ENCODE measurements around the gene KRTAP4-4. TPM values are rescaled to one million over a fixed set of nuclear protein-coding genes. Genes with fewer than 3 reads are reported as not detected.
A peak's percentile ranks its signal among the peaks of the same experiment; 100 is the strongest.
"Not testable (repeated sequence)": the region's sequence is repeated elsewhere in the genome, so short reads cannot be mapped to it uniquely, and the experiment has no call there.

The KRTAP4-4 gene
- total and polyA plus RNA-seq, 5 experiments from 2014 or later: not detected

DNA sequence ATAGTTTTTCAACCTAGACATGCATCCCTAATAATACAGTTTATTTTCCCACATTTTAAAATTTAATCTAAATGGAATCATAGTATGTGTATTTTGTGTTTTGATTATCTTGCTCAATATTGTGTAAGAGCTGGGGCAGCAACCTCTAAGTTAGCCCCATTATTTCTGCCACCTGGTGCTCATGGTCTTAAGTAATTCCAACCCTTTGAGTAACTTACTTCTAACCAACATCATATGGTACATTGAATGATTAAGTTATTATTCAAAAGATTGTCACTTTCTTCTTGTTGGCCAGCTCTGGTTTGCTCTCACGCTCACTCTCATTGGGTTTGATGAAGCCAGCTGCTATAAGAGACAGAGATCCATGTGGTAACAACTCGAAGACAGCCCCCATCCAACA is 11.3 kb upstream of the KRTAP4-4 start:
- no peak overlapping the region for H3K4me3 Mint-ChIP-seq
- peaks cover 6 to 21% (median 13%) of the 10 kb centered on the region in 4 donors for H3K4me1 Mint-ChIP-seq
- POLR2A ChIA-PET: no interaction called here
- ATAC-seq (no peak), DNase-seq (no peak)
- H3K9me3 Mint-ChIP-seq: no peaks in the 10 kb centered on the region
- no peaks in the 10 kb centered on the region for H3K36me3 Mint-ChIP-seq
- no peaks in the 10 kb centered on the region for H3K27me3 Mint-ChIP-seq
- H3K27ac Mint-ChIP-seq: no peak overlapping the region

DNA sequence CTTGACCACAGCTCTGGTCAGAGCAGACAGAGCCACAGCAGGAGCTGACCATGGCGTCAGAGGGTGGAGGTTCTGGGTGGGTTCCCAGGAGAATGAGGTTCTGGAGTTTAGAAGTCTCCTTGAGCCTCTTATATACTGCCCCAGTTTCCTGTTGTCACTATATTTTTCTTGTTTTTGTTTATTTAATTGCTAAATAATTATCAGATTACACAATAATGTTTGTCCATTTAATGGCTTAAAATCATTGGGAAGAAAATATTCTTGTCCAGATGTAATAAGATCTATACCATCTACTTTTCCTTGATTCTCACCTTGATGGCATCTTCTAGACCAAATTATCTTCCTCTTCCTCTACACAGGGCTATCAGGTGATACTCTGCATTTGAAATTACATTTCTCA is 7.6 kb upstream of the KRTAP4-4 start, which contains the start of gene KRTAP4-3:
KRTAP4-3 (minus strand) TSS at position 101 of the 400 bp plus-strand sequence; CDS start at position 52, 49 bp downstream.
- ATAC-seq (no peak), DNase-seq (no peak)
- H3K4me1 Mint-ChIP-seq: peaks cover 2 to 7% (median 3%) of the 10 kb centered on the region in 4 donors
- H3K27ac Mint-ChIP-seq: peak within 1 kb of the TSS in 3 of 10 donors; percentile 2 to 81 (median 70)
- no peak within 1 kb of the TSS for H3K4me3 Mint-ChIP-seq
- POLR2A ChIA-PET: no interaction called here
- no peaks in the 10 kb centered on the region for H3K27me3 Mint-ChIP-seq
- H3K36me3 Mint-ChIP-seq: no peaks in the 10 kb centered on the region
- H3K9me3 Mint-ChIP-seq: no peaks in the 10 kb centered on the region

DNA sequence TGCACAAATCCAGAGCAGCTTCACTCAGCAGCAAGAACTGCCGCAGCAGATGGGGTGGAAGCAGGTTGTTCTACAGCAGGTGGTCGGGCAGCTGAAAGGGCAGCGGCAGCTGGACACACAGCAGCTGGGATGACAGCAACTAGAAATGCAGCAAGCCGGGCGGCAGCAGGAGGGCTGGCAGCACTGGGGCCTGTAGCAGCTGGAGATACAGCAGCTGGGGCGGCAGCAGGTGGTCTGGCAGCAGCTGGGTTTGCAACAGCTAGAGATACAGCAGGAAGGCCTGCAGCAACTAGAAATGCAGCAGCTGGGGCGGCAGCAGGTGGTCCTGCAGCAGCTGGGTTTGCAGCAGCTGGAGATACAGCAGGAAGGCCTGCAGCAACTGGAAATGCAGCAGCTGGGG is 7.0 kb upstream of the KRTAP4-4 start:
- Mint-ChIP-seq H3K27ac (peak overlapping the region in 3 of 10 donors; percentile 2 to 81 (median 70)), H3K27me3 (no peaks in the 10 kb centered on the region), H3K36me3 (no peaks in the 10 kb centered on the region), H3K4me3 (no peak overlapping the region), H3K4me1 (peaks cover 2 to 6% (median 4%) of the 10 kb centered on the region in 4 donors), H3K9me3 (no peaks in the 10 kb centered on the region)
- POLR2A ChIA-PET: no interaction called here
- DNase-seq (no peak), ATAC-seq (no peak)

DNA sequence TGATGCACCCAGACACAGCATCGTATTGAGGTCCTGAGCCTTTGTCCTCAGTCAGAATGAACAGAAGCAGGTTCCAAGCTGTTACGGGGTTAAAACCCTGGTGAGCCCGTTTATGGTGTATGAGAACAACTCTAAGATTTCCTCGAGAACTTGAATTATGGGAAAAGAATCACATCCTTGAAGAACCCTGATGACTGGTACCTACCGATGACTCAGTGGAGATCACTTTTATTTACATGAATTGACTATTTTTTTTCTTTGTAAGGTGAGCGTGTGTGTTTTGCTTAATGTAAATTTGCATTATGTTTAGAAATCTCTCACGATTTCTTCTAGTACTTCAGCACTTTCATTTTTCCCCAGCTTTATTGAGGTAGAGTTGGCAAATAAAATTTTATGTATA is 3.3 kb upstream of the KRTAP4-4 start:
- Mint-ChIP-seq H3K4me3 (no peak overlapping the region), H3K9me3 (no peaks in the 10 kb centered on the region), H3K27me3 (peaks cover 0 to 2% (median 0%) of the 10 kb centered on the region in 5 donors), H3K27ac (no peak overlapping the region), H3K4me1 (peaks cover 0 to 6% (median under 1%) of the 10 kb centered on the region in 4 donors), H3K36me3 (no peaks in the 10 kb centered on the region)
- no peak for DNase-seq
- ATAC-seq: no peak
- POLR2A ChIA-PET: no interaction called here

DNA sequence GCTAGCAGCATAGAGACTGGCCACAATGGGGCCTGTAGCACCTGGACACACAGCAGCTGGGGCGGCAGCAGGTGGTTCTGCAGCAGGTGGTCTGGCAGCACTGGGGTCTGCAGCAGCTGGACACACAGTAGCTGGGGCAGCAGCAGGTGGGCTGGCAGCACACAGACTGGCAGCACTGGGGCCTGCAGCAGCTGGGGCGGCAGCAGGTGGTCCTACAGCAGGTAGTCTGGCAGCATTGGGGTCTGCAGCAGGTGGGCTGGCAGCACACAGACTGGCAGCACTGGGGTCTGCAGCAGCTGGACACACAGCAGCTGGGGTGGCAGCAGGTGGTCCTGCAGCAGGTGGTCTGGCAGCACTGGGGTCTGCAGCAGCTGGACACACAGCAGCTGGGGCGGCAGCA is 358 bp downstream of the KRTAP4-4 start:
- H3K36me3 Mint-ChIP-seq, H3K27me3 Mint-ChIP-seq, H3K4me3 Mint-ChIP-seq, ATAC-seq, DNase-seq, POLR2A ChIA-PET, H3K4me1 Mint-ChIP-seq, H3K9me3 Mint-ChIP-seq: not testable (repeated sequence)
- H3K27ac Mint-ChIP-seq: peak overlapping the region in 1 of 10 donors; percentile 31

DNA sequence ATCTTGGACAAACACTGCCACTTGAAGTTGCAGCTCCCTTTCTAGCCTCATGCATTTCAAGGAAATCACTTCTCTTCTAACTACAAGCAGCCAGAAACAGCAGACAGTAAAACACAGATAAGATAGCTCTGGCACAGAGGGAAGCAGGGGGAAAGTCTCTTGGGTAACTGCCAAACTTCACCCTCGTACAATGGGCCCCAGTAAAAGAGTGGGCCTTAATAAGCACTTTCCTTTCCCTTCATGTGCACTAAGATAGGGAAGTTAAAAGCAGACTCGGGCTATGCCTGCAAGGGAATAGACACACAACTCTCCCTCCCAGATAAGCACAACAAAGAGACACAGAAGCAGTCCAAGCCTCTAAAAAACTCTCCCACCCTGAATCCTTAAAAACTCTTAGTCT is 6.7 kb downstream of the KRTAP4-4 start:
- H3K27me3 Mint-ChIP-seq: peaks cover 0 to 7% (median 0%) of the 10 kb centered on the region in 5 donors

DNA sequence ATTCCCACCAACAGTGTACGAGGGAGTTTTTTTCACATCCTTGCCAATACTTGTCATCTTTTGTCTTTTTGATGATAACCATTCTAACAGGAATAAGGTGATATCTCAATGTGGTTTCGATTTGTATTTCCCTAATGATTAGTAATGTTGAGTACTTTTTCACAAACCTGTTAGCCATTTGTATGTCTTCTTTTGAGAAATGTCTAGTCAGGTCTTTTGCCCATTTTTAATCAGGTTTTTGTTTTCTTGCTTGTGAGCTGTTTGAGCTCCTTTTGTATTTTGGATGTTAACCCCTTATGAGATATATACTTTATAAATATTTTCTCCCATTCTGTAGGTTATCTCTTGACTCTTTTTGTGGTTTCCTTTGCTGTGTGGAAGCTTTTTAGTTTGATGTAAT is 9.0 kb downstream of the KRTAP4-4 start:
- H3K9me3 Mint-ChIP-seq: no peaks in the 10 kb centered on the region
- H3K4me1 Mint-ChIP-seq: peaks cover 0 to 18% (median 6%) of the 10 kb centered on the region in 4 donors
- ATAC-seq (no peak), DNase-seq (no peak)
- H3K27ac Mint-ChIP-seq: no peak overlapping the region
- H3K36me3 Mint-ChIP-seq: no peaks in the 10 kb centered on the region
- POLR2A ChIA-PET: no interaction called here
- H3K4me3 Mint-ChIP-seq: no peak overlapping the region
- peaks cover 0 to 4% (median 0%) of the 10 kb centered on the region in 5 donors for H3K27me3 Mint-ChIP-seq

More for the DNA sequence above, 6.7 kb downstream of the KRTAP4-4 start:
- H3K9me3 Mint-ChIP-seq: no peaks in the 10 kb centered on the region
- DNase-seq: no peak
- H3K4me3 Mint-ChIP-seq: no peak overlapping the region
- POLR2A ChIA-PET: no interaction called here
- no peak for ATAC-seq
- no peaks in the 10 kb centered on the region for H3K36me3 Mint-ChIP-seq
- peaks cover 0 to 10% (median 4%) of the 10 kb centered on the region in 4 donors for H3K4me1 Mint-ChIP-seq
- H3K27ac Mint-ChIP-seq: no peak overlapping the region

DNA sequence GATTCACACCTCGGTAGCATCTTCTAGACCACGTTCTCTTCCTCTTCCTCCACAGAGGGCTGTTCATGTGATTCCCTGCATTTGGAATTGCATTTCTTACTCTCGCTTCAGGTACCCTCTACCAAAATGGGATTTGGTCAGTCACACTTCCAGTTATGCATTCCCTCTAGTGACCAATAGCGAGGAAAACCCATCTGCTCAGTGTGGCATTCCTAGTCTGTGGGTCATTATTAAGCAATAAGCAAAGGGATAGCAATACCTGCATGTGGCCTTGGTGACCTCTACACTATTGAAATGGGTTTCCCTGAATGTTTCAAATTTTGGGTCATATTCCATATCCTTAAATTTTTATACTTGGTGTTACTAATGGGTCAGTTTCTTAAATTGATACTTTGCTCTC is 10.5 kb downstream of the KRTAP4-4 start:
- H3K4me1 Mint-ChIP-seq: peaks cover 0 to 27% (median 7%) of the 10 kb centered on the region in 4 donors
- no peak for ATAC-seq
- no peak overlapping the region for H3K4me3 Mint-ChIP-seq
- no peaks in the 10 kb centered on the region for H3K36me3 Mint-ChIP-seq
- H3K27me3 Mint-ChIP-seq: peaks cover 0 to 4% (median 0%) of the 10 kb centered on the region in 5 donors
- no peak for DNase-seq
- POLR2A ChIA-PET: interaction anchor here (0.6 kb wide), 1 partner anchor 524 kb away, joined by 3 read pairs; no protein-coding TSS in a partner anchor
- H3K9me3 Mint-ChIP-seq: peaks cover 0 to 3% (median 0%) of the 10 kb centered on the region in 9 donors
- H3K27ac Mint-ChIP-seq: no peak overlapping the region

DNA sequence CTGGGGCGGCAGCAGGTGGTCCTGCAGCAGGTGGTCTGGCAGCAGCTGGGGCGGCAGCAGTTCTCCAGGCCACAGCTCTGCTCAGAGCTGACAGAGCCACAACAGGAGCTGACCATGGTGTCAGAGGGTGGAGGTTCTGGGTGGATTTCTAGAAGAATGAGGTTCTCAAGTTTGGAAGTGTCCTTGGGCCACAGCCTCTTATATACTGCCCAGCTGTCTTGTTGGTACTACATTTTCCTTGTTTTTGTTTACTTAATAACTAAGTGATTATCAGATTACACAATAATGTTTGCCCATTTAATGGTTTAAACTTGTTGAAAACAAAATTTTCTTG is 10.9 kb downstream of the KRTAP4-4 start, which contains the start of gene KRTAP4-5:
KRTAP4-5 (minus strand) TSS at position 174 of the 334 bp plus-strand sequence; CDS start at position 116, 58 bp downstream.
- peaks cover 0 to 4% (median 0%) of the 10 kb centered on the region in 9 donors for H3K9me3 Mint-ChIP-seq
- peaks cover 0 to 31% (median 8%) of the 10 kb centered on the region in 4 donors for H3K4me1 Mint-ChIP-seq
- POLR2A ChIA-PET: no interaction called here
- peaks cover 0 to 4% (median 0%) of the 10 kb centered on the region in 5 donors for H3K27me3 Mint-ChIP-seq
- H3K36me3 Mint-ChIP-seq: no peaks in the 10 kb centered on the region
- H3K27ac Mint-ChIP-seq: no peak within 1 kb of the TSS
- H3K4me3 Mint-ChIP-seq: no peak within 1 kb of the TSS
- no peak for DNase-seq
- ATAC-seq: no peak

DNA sequence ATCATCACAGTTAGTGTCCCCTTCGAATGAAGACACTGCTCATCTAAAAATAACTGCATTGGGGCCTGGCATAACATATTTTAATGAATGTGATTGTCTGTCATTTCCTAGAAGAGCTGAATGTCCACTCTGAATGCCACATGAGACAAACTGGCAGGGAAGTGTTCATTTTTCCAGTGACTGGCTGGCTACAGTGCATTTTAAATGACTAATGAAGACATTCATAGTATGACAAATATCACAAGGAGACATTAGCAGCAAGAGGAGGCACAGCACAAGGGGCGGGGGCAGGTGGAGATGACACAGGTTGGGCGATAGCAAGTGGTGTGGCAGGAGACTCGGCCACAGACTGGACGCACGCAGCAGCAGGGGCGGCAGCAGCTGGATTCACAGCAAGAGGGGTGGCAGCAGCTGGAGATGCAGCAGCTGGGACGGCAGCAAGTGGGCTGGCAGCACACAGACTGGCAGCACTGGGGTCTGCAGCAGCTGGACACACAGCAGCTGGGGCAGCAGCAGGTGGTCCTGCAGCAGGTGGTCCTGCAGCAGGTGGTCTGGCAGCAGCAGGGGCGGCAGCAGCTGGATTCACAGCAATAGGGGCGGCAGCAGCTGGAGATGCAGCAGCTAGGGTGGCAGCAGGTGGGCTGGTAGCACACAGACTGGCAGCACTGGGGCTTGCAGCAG is 11.4 kb downstream of the KRTAP4-4 start:
- H3K4me1 Mint-ChIP-seq: peaks cover 0 to 31% (median 8%) of the 10 kb centered on the region in 4 donors
- H3K36me3 Mint-ChIP-seq, DNase-seq, H3K9me3 Mint-ChIP-seq, H3K27ac Mint-ChIP-seq, ATAC-seq, POLR2A ChIA-PET, H3K27me3 Mint-ChIP-seq, H3K4me3 Mint-ChIP-seq: not testable (repeated sequence)

DNA sequence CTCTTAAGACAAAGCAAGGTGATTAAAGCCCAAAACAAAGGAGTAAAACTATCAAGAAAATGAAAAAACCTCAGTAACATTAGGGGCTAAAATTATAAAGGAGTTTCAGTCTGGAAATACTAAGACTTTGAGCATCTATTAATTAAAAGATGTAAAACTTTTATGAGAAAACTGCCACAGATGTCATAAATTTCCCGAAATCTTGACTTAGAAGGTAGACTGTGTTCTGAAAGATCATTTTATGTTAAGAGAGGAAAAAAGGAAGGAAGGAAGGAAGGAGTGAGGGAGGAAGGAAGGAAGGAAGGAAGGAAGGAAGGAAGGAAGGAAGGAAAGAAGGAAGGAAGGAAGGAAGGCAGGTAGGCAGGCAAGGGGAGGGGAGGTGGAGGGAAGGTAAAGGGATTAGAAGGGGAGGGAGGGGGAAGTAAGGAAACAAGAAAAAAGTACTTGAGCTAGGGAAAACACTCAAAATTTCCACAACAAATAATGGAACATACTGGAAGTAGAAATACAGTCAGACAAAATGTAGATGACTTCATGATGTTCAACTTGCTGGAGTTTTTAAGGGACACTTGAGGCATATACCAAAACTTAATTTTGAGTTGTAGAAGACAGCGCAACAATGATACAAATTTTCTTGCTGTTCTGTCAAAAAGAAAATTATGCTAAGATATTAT is 12.9 kb downstream of the KRTAP4-4 start:
- Mint-ChIP-seq H3K27me3 (no peaks in the 10 kb centered on the region), H3K36me3 (peaks cover 0 to 12% (median 10%) of the 10 kb centered on the region in 3 donors), H3K27ac (peak overlapping the region in 2 of 10 donors; percentile 10 to 17), H3K4me1 (peaks cover 0 to 26% (median 7%) of the 10 kb centered on the region in 4 donors), H3K9me3 (peaks cover 0 to 16% (median 13%) of the 10 kb centered on the region in 9 donors), H3K4me3 (no peak overlapping the region)
- ATAC-seq (no peak), DNase-seq (no peak)
- POLR2A ChIA-PET: no interaction called here

DNA sequence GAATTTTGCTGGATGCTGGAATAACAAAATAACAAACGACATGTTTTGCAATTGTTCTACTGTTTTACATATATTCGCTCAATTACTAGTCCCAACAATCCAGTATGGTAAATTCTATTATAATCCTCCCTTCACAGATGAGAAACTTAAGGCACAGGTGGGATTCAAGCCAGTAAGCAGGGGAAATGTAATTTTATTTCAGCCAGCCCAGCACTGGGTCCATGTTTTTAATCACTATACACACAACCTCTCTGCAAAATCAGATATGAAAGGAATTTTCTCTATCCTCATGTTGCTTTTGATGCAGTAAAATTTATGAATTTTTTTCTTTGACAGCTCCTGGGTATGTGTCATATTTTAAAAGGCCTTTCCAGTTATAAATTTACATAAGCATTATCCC is 15.3 kb downstream of the KRTAP4-4 start:
- peak overlapping the region in 1 of 10 donors; percentile 16 for H3K4me3 Mint-ChIP-seq
- H3K27ac Mint-ChIP-seq: no peak overlapping the region
- DNase-seq (no peak), ATAC-seq (no peak)
- peaks cover 2 to 26% (median 8%) of the 10 kb centered on the region in 4 donors for H3K4me1 Mint-ChIP-seq
- POLR2A ChIA-PET: no interaction called here
- peaks cover 0 to 29% (median 13%) of the 10 kb centered on the region in 3 donors for H3K36me3 Mint-ChIP-seq
- H3K9me3 Mint-ChIP-seq: peaks cover 0 to 37% (median 23%) of the 10 kb centered on the region in 9 donors
- no peaks in the 10 kb centered on the region for H3K27me3 Mint-ChIP-seq

DNA sequence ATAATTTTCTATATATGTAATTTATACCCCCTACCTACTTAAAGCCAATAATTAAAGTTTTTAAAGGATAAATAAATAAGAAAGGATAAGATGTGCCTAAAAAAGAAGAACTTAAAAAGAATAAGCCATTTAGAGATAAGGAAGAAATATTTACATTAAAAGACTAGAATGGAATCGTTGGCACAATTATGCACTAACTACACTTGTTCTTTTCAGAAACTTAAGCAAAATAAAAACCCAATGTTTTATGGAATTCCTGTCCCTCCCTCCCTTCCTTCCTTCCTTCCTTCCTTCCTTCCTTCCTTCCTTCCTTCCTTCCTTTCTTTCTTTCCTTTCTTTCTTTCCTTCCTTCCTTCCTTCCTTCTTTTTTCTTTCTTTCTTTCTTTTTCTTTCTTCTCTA is 15.7 kb downstream of the KRTAP4-4 start:
- Mint-ChIP-seq H3K36me3 (peaks cover 0 to 29% (median 13%) of the 10 kb centered on the region in 3 donors), H3K4me1 (peaks cover 2 to 26% (median 8%) of the 10 kb centered on the region in 4 donors), H3K27me3 (no peaks in the 10 kb centered on the region), H3K4me3 (peak overlapping the region in 1 of 10 donors; percentile 16), H3K9me3 (peaks cover 0 to 38% (median 27%) of the 10 kb centered on the region in 9 donors), H3K27ac (no peak overlapping the region)
- ATAC-seq: no peak
- POLR2A ChIA-PET: no interaction called here
- DNase-seq: no peak
